Loucy (cell line): ENCODE data around the gene NRP1.

ENCODE experiments used
- H2AFZ ChIP-seq: fragments of 200-600 bp; sonication (generic); 2 replicates; pipeline ENCODE4 v1.6.0; 2016; ENCODE audit warnings: antibody characterized with exemption, mild to moderate bottlenecking, low read length, moderate library complexity
- H3F3A ChIP-seq: fragments of 200-600 bp; 2 replicates; pipeline ENCODE4 v1.6.0; 2016; ENCODE audit warnings: antibody characterized with exemption, low read depth, mild to moderate bottlenecking
- H3K27me3 ChIP-seq: fragments of 200-600 bp; sonication (generic); 2 replicates; pipeline ENCODE4 v1.6.1; 2014; ENCODE audit warnings: low read length, mild to moderate bottlenecking; ENCODE audit not compliant: insufficient read depth, poor library complexity, severe bottlenecking
- H3K36me3 ChIP-seq: fragments of 200-600 bp; sonication (generic); 2 replicates; pipeline ENCODE4 v1.6.1; 2016; ENCODE audit warnings: low read length; ENCODE audit not compliant: insufficient read depth
- H3K4me1 ChIP-seq: fragments of 200-600 bp; sonication (generic); 2 replicates; pipeline ENCODE4 v1.5.1; 2014; ENCODE audit warnings: low read length, mild to moderate bottlenecking; ENCODE audit not compliant: insufficient read depth, poor library complexity, severe bottlenecking
- H3K4me2 ChIP-seq: fragments of 200-600 bp; sonication (generic); 2 replicates; pipeline ENCODE4 v1.6.0; 2014; ENCODE audit warnings: antibody characterized with exemption, low read length, low read depth, mild to moderate bottlenecking; ENCODE audit not compliant: poor library complexity, severe bottlenecking
- H3K4me3 ChIP-seq: fragments of 200-600 bp; sonication (generic); 2 replicates; pipeline ENCODE4 v1.5.1; 2014; ENCODE audit warnings: low read length, mild to moderate bottlenecking, mixed read lengths; ENCODE audit not compliant: poor library complexity, severe bottlenecking
- H3K79me2 ChIP-seq: fragments of 200-600 bp; sonication (generic); 2 replicates; pipeline ENCODE4 v1.6.1; 2014; ENCODE audit warnings: low read length; ENCODE audit not compliant: insufficient read depth
- H3K9ac ChIP-seq: fragments of 200-600 bp; sonication (generic); 2 replicates; pipeline ENCODE4 v1.6.0; 2014; ENCODE audit warnings: mild to moderate bottlenecking, low read depth, low read length, moderate library complexity; ENCODE audit not compliant: poor library complexity, severe bottlenecking
- H3K9me2 ChIP-seq: fragments of 200-600 bp; sonication (generic); replicated peaks from 2 replicates; pipeline ENCODE4 v1.6.1; 2016; ENCODE audit warnings: low read depth, low read length, mixed read lengths
- H3K9me3 ChIP-seq: fragments of 200-600 bp; sonication (generic); 2 replicates; pipeline ENCODE4 v1.6.1; 2014; ENCODE audit warnings: mild to moderate bottlenecking, antibody characterized with exemption, low read length, low read depth; ENCODE audit not compliant: insufficient read depth
- H4K20me1 ChIP-seq: fragments of 200-600 bp; sonication (generic); 2 replicates; pipeline ENCODE4 v1.6.0; 2014; ENCODE audit warnings: antibody characterized with exemption, low read length, mild to moderate bottlenecking; ENCODE audit not compliant: insufficient read depth, poor library complexity, severe bottlenecking
- EZH2phosphoT487 ChIP-seq: fragments of 200-600 bp; IDR thresholded peaks from 2 replicates; pipeline ENCODE4 v1.6.1; 2018; ENCODE audit warnings: antibody characterized with exemption, mild to moderate bottlenecking, moderate library complexity, borderline replicate concordance
- TF ChIP-seq, protein P1 (sequence below): fragments of 200-600 bp; sonication (generic); conservative IDR thresholded peaks from 2 replicates; pipeline ENCODE4 v1.5.1; 2014; ENCODE audit warnings: mild to moderate bottlenecking, antibody characterized with exemption, low read length

NRP1 gene

GRCh38 chr10:33287112-33287511, 47.4 kb downstream of the NRP1 start:
- Histone ChIP-seq H3K27me3 (no peaks in the 10 kb centered on the region), H3F3A (no peaks in the 10 kb centered on the region), H3K36me3 (no peaks in the 10 kb centered on the region), H3K4me1 (peaks cover 5% of the 10 kb centered on the region), H3K9me2 (no peaks in the 10 kb centered on the region), H3K9me3 (no peaks in the 10 kb centered on the region), H2AFZ (no peak overlapping the region), H4K20me1 (no peaks in the 10 kb centered on the region), H3K4me2 (no peak overlapping the region), H3K9ac (no peak overlapping the region), H3K79me2 (no peaks in the 10 kb centered on the region), H3K4me3 (no peak overlapping the region)
- TF ChIP-seq EZH2phosphoT487: no peak
- TF ChIP-seq, protein P1, sequence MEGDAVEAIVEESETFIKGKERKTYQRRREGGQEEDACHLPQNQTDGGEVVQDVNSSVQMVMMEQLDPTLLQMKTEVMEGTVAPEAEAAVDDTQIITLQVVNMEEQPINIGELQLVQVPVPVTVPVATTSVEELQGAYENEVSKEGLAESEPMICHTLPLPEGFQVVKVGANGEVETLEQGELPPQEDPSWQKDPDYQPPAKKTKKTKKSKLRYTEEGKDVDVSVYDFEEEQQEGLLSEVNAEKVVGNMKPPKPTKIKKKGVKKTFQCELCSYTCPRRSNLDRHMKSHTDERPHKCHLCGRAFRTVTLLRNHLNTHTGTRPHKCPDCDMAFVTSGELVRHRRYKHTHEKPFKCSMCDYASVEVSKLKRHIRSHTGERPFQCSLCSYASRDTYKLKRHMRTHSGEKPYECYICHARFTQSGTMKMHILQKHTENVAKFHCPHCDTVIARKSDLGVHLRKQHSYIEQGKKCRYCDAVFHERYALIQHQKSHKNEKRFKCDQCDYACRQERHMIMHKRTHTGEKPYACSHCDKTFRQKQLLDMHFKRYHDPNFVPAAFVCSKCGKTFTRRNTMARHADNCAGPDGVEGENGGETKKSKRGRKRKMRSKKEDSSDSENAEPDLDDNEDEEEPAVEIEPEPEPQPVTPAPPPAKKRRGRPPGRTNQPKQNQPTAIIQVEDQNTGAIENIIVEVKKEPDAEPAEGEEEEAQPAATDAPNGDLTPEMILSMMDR: no peak

DNA sequence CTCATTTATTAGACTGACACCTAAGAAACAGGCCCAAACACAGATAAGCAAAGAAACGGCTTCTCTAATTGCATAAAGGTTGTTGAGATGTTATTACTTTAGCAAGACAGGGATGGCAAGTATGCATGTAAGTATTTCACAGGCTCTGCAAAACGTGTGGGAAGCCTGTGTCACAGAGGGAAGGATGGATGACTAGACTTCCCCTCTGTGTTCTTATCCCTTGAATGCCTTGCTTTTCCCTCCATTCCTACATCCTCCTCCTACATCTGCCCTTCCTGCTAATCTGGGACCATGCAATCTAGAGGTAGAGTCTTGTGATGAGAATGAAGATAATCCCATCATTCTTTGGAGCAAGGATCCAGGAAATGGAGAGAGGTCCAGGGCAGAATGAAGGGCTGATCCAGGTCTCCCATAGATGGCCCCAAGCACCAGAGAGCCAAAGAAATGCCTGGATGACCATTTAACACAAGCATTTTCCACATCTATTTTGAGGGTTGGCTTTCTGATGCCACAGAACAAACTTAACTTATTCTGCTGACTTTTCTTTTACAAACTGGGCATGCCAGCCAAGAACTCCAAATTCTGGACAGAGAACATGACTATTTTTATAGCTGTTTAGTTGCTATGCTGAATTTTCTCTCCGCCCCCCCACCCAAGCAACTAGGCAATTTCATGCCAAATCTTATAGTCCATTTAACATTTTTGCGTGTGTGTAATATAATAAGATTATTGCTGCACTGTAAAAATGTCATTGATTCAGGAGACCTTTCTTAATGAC, 48.1 kb downstream of the NRP1 start:
- no peak overlapping the region for H3K9ac ChIP-seq
- H3K9me2 ChIP-seq: no peaks in the 10 kb centered on the region
- no peaks in the 10 kb centered on the region for H3K36me3 ChIP-seq
- H4K20me1 ChIP-seq: no peaks in the 10 kb centered on the region
- H3K79me2 ChIP-seq: no peaks in the 10 kb centered on the region
- H3K4me1 ChIP-seq: peaks cover 5% of the 10 kb centered on the region
- H3K4me3 ChIP-seq: no peak overlapping the region
- no peaks in the 10 kb centered on the region for H3F3A ChIP-seq
- H3K4me2 ChIP-seq: no peak overlapping the region
- H2AFZ ChIP-seq: no peak overlapping the region
- no peaks in the 10 kb centered on the region for H3K27me3 ChIP-seq
- TF ChIP-seq, protein P1: no peak
- TF ChIP-seq EZH2phosphoT487: no peak
- no peaks in the 10 kb centered on the region for H3K9me3 ChIP-seq

DNA sequence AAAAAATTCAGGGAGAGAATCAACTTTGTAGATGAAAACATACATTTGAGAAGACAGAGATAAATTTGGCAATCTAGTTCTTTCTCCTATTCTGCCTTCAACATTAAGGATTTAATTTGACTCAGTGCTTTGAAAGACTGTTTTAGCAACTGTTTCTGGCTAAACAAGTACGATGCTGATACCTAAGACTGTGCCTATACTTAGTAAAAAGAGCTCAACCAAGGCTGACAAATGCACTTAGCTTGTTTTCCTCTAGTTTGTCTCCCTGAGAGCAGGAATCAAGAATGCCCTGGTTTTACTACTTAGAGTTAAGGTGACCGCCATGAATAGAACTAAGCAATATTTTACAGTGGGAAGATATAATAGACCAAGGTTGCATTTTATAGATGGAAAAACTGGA, 49.5 kb downstream of the NRP1 start:
- H3K9ac ChIP-seq: no peak overlapping the region
- H3K36me3 ChIP-seq: no peaks in the 10 kb centered on the region
- H3K4me2 ChIP-seq: no peak overlapping the region
- H3K79me2 ChIP-seq: no peaks in the 10 kb centered on the region
- H3K4me3 ChIP-seq: no peak overlapping the region
- H2AFZ ChIP-seq: no peak overlapping the region
- TF ChIP-seq EZH2phosphoT487: no peak
- TF ChIP-seq, protein P1: no peak
- no peaks in the 10 kb centered on the region for H3K27me3 ChIP-seq
- H3K9me3 ChIP-seq: no peaks in the 10 kb centered on the region
- H3F3A ChIP-seq: no peaks in the 10 kb centered on the region
- no peaks in the 10 kb centered on the region for H4K20me1 ChIP-seq
- no peaks in the 10 kb centered on the region for H3K4me1 ChIP-seq
- H3K9me2 ChIP-seq: no peaks in the 10 kb centered on the region
